Esophagus muscularis mucosa (tissue), 4 donors: Measurements from ENCODE around the gene MTCL1.

Experiments
- CTCF ChIP-seq, 3 experiments: fragments of 200-600 bp in 2 of 3; fragments of 450-650 bp in 1 of 3; sonication (generic) in 2 of 3; IDR thresholded peaks; one replicate each; pipeline ENCODE4 v1.5.1; 2017 to 2019; ENCODE audit warnings: antibody characterized with exemption in 3 of 3, mild to moderate bottlenecking in 2 of 3, moderate library complexity in 1 of 3
- EP300 ChIP-seq: sonication (generic); formaldehyde crosslinking; IDR thresholded peaks from one replicate; pipeline ENCODE4 v1.6.1; 2017; ENCODE audit warnings: antibody characterized with exemption
- POLR2A ChIP-seq: fragments of 450-650 bp; IDR thresholded peaks from one replicate; pipeline ENCODE4 v1.6.1; 2017; ENCODE audit warnings: antibody characterized with exemption, moderate library complexity, mild to moderate bottlenecking, low read depth

- TF ChIP-seq CTCF (IDR thresholded peaks at IDR 0.05) (no peak), EP300 (no peak), POLR2A (no peak)
These were observed 66.6 kb downstream of the MTCL1 start for GRCh38 chr18:8771930-8772329.
